22Rv1 (cell line): ENCODE data around the gene GLIS1.

Experiments used
- CTCF ChIP-seq: fragments of 450-650 bp; IDR thresholded peaks from 2 replicates; pipeline ENCODE4 v1.5.1; 2017; ENCODE audit warnings: mild to moderate bottlenecking
- ZFX ChIP-seq: fragments of 450-650 bp; IDR thresholded peaks from 2 replicates; pipeline ENCODE4 v1.6.1; 2017; ENCODE audit warnings: antibody characterized with exemption, borderline replicate concordance

- TF ChIP-seq CTCF (no peak), ZFX (no peak)
These were observed 120.2 kb downstream of the GLIS1 start for GRCh38 chr1:53618500-53619366.
